WTC11 (cell line): ENCODE data around the gene STPG4. TPM values are rescaled to one million over a fixed set of nuclear protein-coding genes. Genes with fewer than 3 reads are reported as not detected.

Experiments
- ATAC-seq: fragments of 200-7000 bp; cut with Tn5 transposase; 2 replicates; pipeline ENCODE4 v1.10.0; 2021; ENCODE audit warnings: mild to moderate bottlenecking, moderate library complexity
- CTCF ChIA-PET: fragments of 300-600 bp; sonication (Branson Sonifier 250); formaldehyde crosslinking; loops from one replicate; lab custom pipeline; 2021; ENCODE audit warnings: antibody characterized with exemption; lab: Charles Lee
- POLR2A ChIA-PET: fragments of 350-600 bp; sonication (Branson Sonifier 250); formaldehyde crosslinking; loops from one replicate; lab custom pipeline; 2021; ENCODE audit warnings: antibody characterized with exemption; lab: Charles Lee
- DNase-seq: peaks from one replicate; pipeline ENCODE4 v3.0.0; 2021; ENCODE audit warnings: low spot score
- H3K27ac Mint-ChIP-seq: 2 replicates; pipeline ENCODE4 v1.8.0; 2021; ENCODE audit warnings: mixed read lengths
- H3K27me3 Mint-ChIP-seq: 2 replicates; pipeline ENCODE4 v1.8.0; 2021; ENCODE audit warnings: low read depth, mild to moderate bottlenecking, moderate library complexity, mixed read lengths
- H3K36me3 Mint-ChIP-seq: 2 replicates; pipeline ENCODE4 v1.8.0; 2021; ENCODE audit warnings: mixed read lengths
- H3K4me1 Mint-ChIP-seq: 2 replicates; pipeline ENCODE4 v1.8.0; 2022; ENCODE audit warnings: mixed read lengths
- H3K4me3 Mint-ChIP-seq: 2 replicates; pipeline ENCODE4 v1.8.0; 2021; ENCODE audit warnings: mild to moderate bottlenecking, moderate library complexity, mixed read lengths
- H3K9me3 Mint-ChIP-seq: 2 replicates; pipeline ENCODE4 v1.8.0; 2021; ENCODE audit warnings: mixed read lengths
- ATF1 ChIP-seq: sonication (generic); formaldehyde crosslinking; IDR thresholded peaks from 2 replicates; pipeline ENCODE4 v1.8.1; 2023; ENCODE audit warnings: mild to moderate bottlenecking, moderate library complexity, missing genetic modification reagents
- CTCF ChIP-seq: fragments of 200-600 bp; IDR thresholded peaks from 2 replicates; pipeline ENCODE4 v1.8.0; 2022; ENCODE audit warnings: antibody characterized with exemption
- FOXP1 ChIP-seq: sonication (generic); formaldehyde crosslinking; IDR thresholded peaks from 2 replicates; pipeline ENCODE4 v1.8.0; 2022; ENCODE audit warnings: missing genetic modification reagents, mild to moderate bottlenecking, moderate library complexity, borderline replicate concordance
- IRF2 ChIP-seq: sonication (generic); formaldehyde crosslinking; IDR thresholded peaks from 2 replicates; pipeline ENCODE4 v1.8.0; 2022; ENCODE audit warnings: low read depth, missing genetic modification reagents, borderline replicate concordance
- JUN ChIP-seq: sonication (generic); formaldehyde crosslinking; IDR thresholded peaks from 2 replicates; pipeline ENCODE4 v1.8.0; 2023; ENCODE audit warnings: mild to moderate bottlenecking, missing genetic modification reagents
- NFE2L1 ChIP-seq: sonication (generic); formaldehyde crosslinking; IDR thresholded peaks from 2 replicates; pipeline ENCODE4 v1.8.1; 2023; ENCODE audit warnings: missing genetic modification reagents
- PRDM15 ChIP-seq: sonication (generic); formaldehyde crosslinking; IDR thresholded peaks from 2 replicates; pipeline ENCODE4 v1.8.0; 2022; ENCODE audit warnings: missing genetic modification reagents
- PRRX2 ChIP-seq: fragments of 250-450 bp; sonication (Bioruptor Pico); IDR thresholded peaks from 2 replicates; pipeline ENCODE4 v1.8.0; 2021; ENCODE audit warnings: mild to moderate bottlenecking
- RELA ChIP-seq: sonication (generic); formaldehyde crosslinking; IDR thresholded peaks from 2 replicates; pipeline ENCODE4 v1.8.1; 2022; ENCODE audit warnings: missing genetic modification reagents, mild to moderate bottlenecking, borderline replicate concordance
- SOX15 ChIP-seq: fragments of 250-450 bp; sonication (Bioruptor Pico); IDR thresholded peaks from 2 replicates; pipeline ENCODE4 v1.9.0; 2021; ENCODE audit warnings: mild to moderate bottlenecking
- STAT6 ChIP-seq: sonication (generic); formaldehyde crosslinking; conservative IDR thresholded peaks from 2 replicates; pipeline ENCODE4 v1.8.1; 2023; ENCODE audit warnings: mild to moderate bottlenecking, low read depth, missing genetic modification reagents, moderate library complexity
- TP53 ChIP-seq: sonication (generic); formaldehyde crosslinking; IDR thresholded peaks from 2 replicates; pipeline ENCODE4 v1.8.1; 2023; ENCODE audit warnings: mild to moderate bottlenecking, missing genetic modification reagents
- ZBTB43 ChIP-seq: sonication (generic); formaldehyde crosslinking; IDR thresholded peaks from 2 replicates; pipeline ENCODE4 v1.8.1; 2023; ENCODE audit warnings: mild to moderate bottlenecking, missing genetic modification reagents
- ZMAT4 ChIP-seq: fragments of 250-450 bp; sonication (Bioruptor Pico); IDR thresholded peaks from 2 replicates; pipeline ENCODE4 v1.9.0; 2021; ENCODE audit warnings: mild to moderate bottlenecking
- ZNF138 ChIP-seq: sonication (generic); formaldehyde crosslinking; conservative IDR thresholded peaks from 2 replicates; pipeline ENCODE4 v1.8.1; 2022; ENCODE audit warnings: mild to moderate bottlenecking, moderate library complexity, missing genetic modification reagents
- ZNF232 ChIP-seq: sonication (generic); formaldehyde crosslinking; IDR thresholded peaks from 2 replicates; pipeline ENCODE4 v1.8.0; 2022; ENCODE audit warnings: mild to moderate bottlenecking, missing genetic modification reagents
- ZNF263 ChIP-seq: sonication (generic); formaldehyde crosslinking; IDR thresholded peaks from 2 replicates; pipeline ENCODE4 v1.8.1; 2022; ENCODE audit warnings: low read depth, mild to moderate bottlenecking, moderate library complexity, missing genetic modification reagents
- ZNF423 ChIP-seq: fragments of 250-450 bp; sonication (Bioruptor Pico); IDR thresholded peaks from 2 replicates; pipeline ENCODE4 v2.1.2; 2022; ENCODE audit warnings: mild to moderate bottlenecking, moderate library complexity
- ZNF512 ChIP-seq: sonication (generic); formaldehyde crosslinking; IDR thresholded peaks from 2 replicates; pipeline ENCODE4 v1.8.1; 2022; ENCODE audit warnings: missing genetic modification reagents, borderline replicate concordance
- ZNF532 ChIP-seq: fragments of 250-450 bp; sonication (Bioruptor Pico); IDR thresholded peaks from 2 replicates; pipeline ENCODE4 v1.9.0; 2021; ENCODE audit warnings: mild to moderate bottlenecking, borderline replicate concordance
- total RNA-seq: library from RNA; stranded (reverse); gene quantifications from 3 replicates; pipeline ENCODE4 v1.2.3, GENCODE V29; 2021

The STPG4 gene
- total RNA-seq, 1 experiment from 2014 or later, result not detected

GRCh38 chr2:47063538-47063930 lies 91.6 kb downstream of the STPG4 start (continued):
- no peak for TF ChIP-seq PRDM15 (CRISPR knock-in tag)
- TF ChIP-seq RELA (CRISPR knock-in tag), result no peak
- no peak for TF ChIP-seq STAT6 (CRISPR knock-in tag)
- no peak for TF ChIP-seq ZNF532 (CRISPR knock-in tag)
- no peak for TF ChIP-seq ZNF232
- no peak for TF ChIP-seq ZNF423 (CRISPR knock-in tag)
- TF ChIP-seq ZBTB43 (CRISPR knock-in tag), result no peak
- no peak for TF ChIP-seq ATF1 (CRISPR knock-in tag)
- no peak for TF ChIP-seq FOXP1 (CRISPR knock-in tag)
- no peak for TF ChIP-seq ZNF263 (CRISPR knock-in tag)
- TF ChIP-seq PRRX2 (CRISPR knock-in tag), result no peak
- no peak for TF ChIP-seq SOX15
- no peak for TF ChIP-seq IRF2 (CRISPR knock-in tag)

- no peaks in the 10 kb centered on the region for H3K9me3 Mint-ChIP-seq
- no peak overlapping the region for H3K4me3 Mint-ChIP-seq
- ChIA-PET CTCF (no interaction called here), POLR2A (no interaction called here)
- peaks cover 28% of the 10 kb centered on the region for H3K4me1 Mint-ChIP-seq
- DNase-seq, result no peak
- no peaks in the 10 kb centered on the region for H3K27me3 Mint-ChIP-seq
- no peak for TF ChIP-seq TP53 (CRISPR knock-in tag)
- TF ChIP-seq CTCF, result no peak
- no peak for TF ChIP-seq ZNF138 (CRISPR knock-in tag)
- no peak for TF ChIP-seq NFE2L1 (CRISPR knock-in tag)
- no peak for TF ChIP-seq ZNF512 (CRISPR knock-in tag)
- TF ChIP-seq ZMAT4 (CRISPR knock-in tag), result no peak
- no peak for TF ChIP-seq JUN
- ATAC-seq, result no peak
- H3K27ac Mint-ChIP-seq, result no peak overlapping the region; the same call in 1 of the 2 replicates
- H3K36me3 Mint-ChIP-seq, result no peaks in the 10 kb centered on the region
Measured at GRCh38 chr2:47062681-47063537, 92.2 kb downstream of the STPG4 start.
